ENCODE results near the gene SLC38A7. TPM values are rescaled to one million over a fixed set of nuclear protein-coding genes. Genes with fewer than 3 reads are reported as not detected.

Gene SLC38A7
- total RNA-seq = 10 to 100 TPM; 10.5 to 11.4 TPM

- no peaks in the 10 kb centered on the region for H3K9me3 Mint-ChIP-seq
- peaks cover 20% of the 10 kb centered on the region for H3K4me1 Mint-ChIP-seq
- CTCF ChIA-PET = interaction anchor here (0.5 to 2.4 kb wide), 3 partner anchors 33 to 87 kb away, joined by 3 to 15 read pairs (median 3); no protein-coding TSS in a partner anchor
- H3K36me3 Mint-ChIP-seq (ENCODE audit: low read depth) = no peaks in the 10 kb centered on the region
- DNase-seq = peak; percentile 80
- H3K27ac Mint-ChIP-seq = peak within 1 kb of the TSS; percentile 69
- H3K27me3 Mint-ChIP-seq = peaks cover 4% of the 10 kb centered on the region
- H3K4me3 Mint-ChIP-seq = peak within 1 kb of the TSS; percentile 90
- POLR2A ChIA-PET = interaction anchor here (0.6 to 2.0 kb wide), 8 partner anchors 11 to 435 kb away, joined by 3 to 16 read pairs (median 3); partner anchors contain the start of genes CNOT1 and GINS3
Observed at GRCh38 chr16:58684354-58685083, at the start of gene SLC38A7. Gene SLC38A7, minus strand, starts transcription at chr16:58684770. Its CDS starts 4,644 bp downstream, at chr16:58680126.

- ChIA-PET POLR2A (interaction anchor here (0.7 to 1.1 kb wide), 3 partner anchors 11 to 218 kb away, joined by 3 to 4 read pairs (median 3); no protein-coding TSS in a partner anchor), CTCF (interaction anchor here (0.5 to 2.4 kb wide), 4 partner anchors 14 to 67 kb away, joined by 3 to 9 read pairs (median 4); no protein-coding TSS in a partner anchor)
- DNase-seq = peak; percentile 83
- Mint-ChIP-seq H3K36me3 (ENCODE audit: low read depth) (peaks cover 22% of the 10 kb centered on the region), H3K9me3 (no peaks in the 10 kb centered on the region), H3K27me3 (peaks cover 3% of the 10 kb centered on the region), H3K27ac (peak within 1 kb of the TSS; percentile 86), H3K4me3 (peak within 1 kb of the TSS; percentile 96), H3K4me1 (peaks cover 35% of the 10 kb centered on the region)
Observed at GRCh38 chr16:58733671-58734458, 49.3 kb upstream of the SLC38A7 start, which contains the start of gene GOT2. Gene GOT2, minus strand, starts transcription at chr16:58734316. Its CDS starts 88 bp downstream, at chr16:58734228.

- ChIA-PET POLR2A (interaction anchor here (0.6 to 1.1 kb wide), 5 partner anchors 10 to 217 kb away, joined by 3 to 4 read pairs (median 3); partner anchors contain the start of gene SLC38A7), CTCF (interaction anchor here (0.6 to 2.4 kb wide), 3 partner anchors 13 to 131 kb away, joined by 3 to 9 read pairs (median 3); no protein-coding TSS in a partner anchor)
- no peak for DNase-seq
- Mint-ChIP-seq H3K4me1 (peaks cover 36% of the 10 kb centered on the region), H3K36me3 (ENCODE audit: low read depth) (peaks cover 22% of the 10 kb centered on the region), H3K9me3 (no peaks in the 10 kb centered on the region), H3K4me3 (peak overlapping the region; percentile 96), H3K27ac (peak overlapping the region; percentile 79), H3K27me3 (peaks cover 3% of the 10 kb centered on the region)
Observed at GRCh38 chr16:58733248-58733670, 48.7 kb upstream of the SLC38A7 start.

- peaks cover 22% of the 10 kb centered on the region for H3K36me3 Mint-ChIP-seq (ENCODE audit: low read depth)
- ChIA-PET CTCF (interaction anchor here (0.6 to 2.4 kb wide), 3 partner anchors 13 to 130 kb away, joined by 3 to 9 read pairs (median 3); no protein-coding TSS in a partner anchor), POLR2A (interaction anchor here (0.6 to 1.1 kb wide), 5 partner anchors 10 to 217 kb away, joined by 3 to 4 read pairs (median 3); partner anchors contain the start of gene SLC38A7)
- no peaks in the 10 kb centered on the region for H3K9me3 Mint-ChIP-seq
- H3K4me3 Mint-ChIP-seq = peak overlapping the region; percentile 96
- no peak for DNase-seq
- no peaks in the 10 kb centered on the region for H3K27me3 Mint-ChIP-seq
- peak overlapping the region; percentile 79 for H3K27ac Mint-ChIP-seq
- peaks cover 36% of the 10 kb centered on the region for H3K4me1 Mint-ChIP-seq
Observed at GRCh38 chr16:58732545-58733247, 48.1 kb upstream of the SLC38A7 start.

GRCh38 chr16:58730724-58731370, 46.3 kb upstream of the SLC38A7 start:
- Mint-ChIP-seq H3K9me3 (no peaks in the 10 kb centered on the region), H3K27ac (no peak overlapping the region), H3K4me3 (no peak overlapping the region), H3K27me3 (no peaks in the 10 kb centered on the region), H3K4me1 (peaks cover 37% of the 10 kb centered on the region), H3K36me3 (ENCODE audit: low read depth) (peaks cover 22% of the 10 kb centered on the region)
- no peak for DNase-seq
- ChIA-PET POLR2A (no interaction called here), CTCF (interaction anchor here (1.9 kb wide), 1 partner anchor 26 kb away, joined by 7 read pairs; no protein-coding TSS in a partner anchor)

GRCh38 chr16:58727796-58728568, 43.4 kb upstream of the SLC38A7 start:
- DNase-seq = no peak
- H3K27ac Mint-ChIP-seq = no peak overlapping the region
- peaks cover 30% of the 10 kb centered on the region for H3K4me1 Mint-ChIP-seq
- no peaks in the 10 kb centered on the region for H3K27me3 Mint-ChIP-seq
- ChIA-PET CTCF (no interaction called here), POLR2A (no interaction called here)
- no peak overlapping the region for H3K4me3 Mint-ChIP-seq
- H3K9me3 Mint-ChIP-seq = no peaks in the 10 kb centered on the region
- H3K36me3 Mint-ChIP-seq (ENCODE audit: low read depth) = peaks cover 16% of the 10 kb centered on the region

GRCh38 chr16:58727028-58727781, 42.6 kb upstream of the SLC38A7 start:
- Mint-ChIP-seq H3K4me1 (peaks cover 22% of the 10 kb centered on the region), H3K27me3 (no peaks in the 10 kb centered on the region), H3K9me3 (no peaks in the 10 kb centered on the region), H3K27ac (no peak overlapping the region), H3K4me3 (no peak overlapping the region), H3K36me3 (ENCODE audit: low read depth) (peaks cover 12% of the 10 kb centered on the region)
- ChIA-PET CTCF (no interaction called here), POLR2A (no interaction called here)
- no peak for DNase-seq

- Mint-ChIP-seq H3K27ac (no peak overlapping the region), H3K27me3 (no peaks in the 10 kb centered on the region), H3K4me1 (peaks cover 2% of the 10 kb centered on the region), H3K36me3 (ENCODE audit: low read depth) (peaks cover 22% of the 10 kb centered on the region), H3K9me3 (no peaks in the 10 kb centered on the region), H3K4me3 (no peak overlapping the region)
- POLR2A ChIA-PET = interaction anchor here (0.8 to 1.3 kb wide), 2 partner anchors 10 kb away, joined by 3 read pairs; no protein-coding TSS in a partner anchor
- no peak for DNase-seq
- CTCF ChIA-PET = interaction anchor here (1.2 kb wide), 1 partner anchor 29 kb away, joined by 3 read pairs; no protein-coding TSS in a partner anchor
Observed at GRCh38 chr16:58723109-58723508, 38.5 kb upstream of the SLC38A7 start.

- Mint-ChIP-seq H3K9me3 (no peaks in the 10 kb centered on the region), H3K27ac (no peak overlapping the region), H3K27me3 (no peaks in the 10 kb centered on the region), H3K36me3 (ENCODE audit: low read depth) (peaks cover 49% of the 10 kb centered on the region), H3K4me3 (no peak overlapping the region), H3K4me1 (no peaks in the 10 kb centered on the region)
- ChIA-PET CTCF (interaction anchor here (0.6 kb wide), 1 partner anchor 886 kb away, joined by 6 read pairs; no protein-coding TSS in a partner anchor), POLR2A (interaction anchor here (1.2 kb wide), 1 partner anchor 8 kb away, joined by 3 read pairs; no protein-coding TSS in a partner anchor)
- no peak for DNase-seq
Observed at GRCh38 chr16:58717994-58718393, 33.4 kb upstream of the SLC38A7 start.

- POLR2A ChIA-PET = interaction anchor here (1.1 kb wide), 1 partner anchor 9 kb away, joined by 4 read pairs; no protein-coding TSS in a partner anchor
Observed at GRCh38 chr16:58716468-58716867, 31.9 kb upstream of the SLC38A7 start.

More at GRCh38 chr16:58716468-58716867, 31.9 kb upstream of the SLC38A7 start:
- H3K9me3 Mint-ChIP-seq = no peaks in the 10 kb centered on the region
- no peaks in the 10 kb centered on the region for H3K27me3 Mint-ChIP-seq
- H3K27ac Mint-ChIP-seq = no peak overlapping the region
- peaks cover 54% of the 10 kb centered on the region for H3K36me3 Mint-ChIP-seq (ENCODE audit: low read depth)
- CTCF ChIA-PET = no interaction called here
- H3K4me3 Mint-ChIP-seq = no peak overlapping the region
- no peaks in the 10 kb centered on the region for H3K4me1 Mint-ChIP-seq
- DNase-seq = no peak
